GM19324 (cell line): Measurements from ENCODE around the gene CD86.
A peak's percentile ranks its signal among the peaks of the same experiment; 100 is the strongest.
"Not testable (repeated sequence)": the region's sequence is repeated elsewhere in the genome, so short reads cannot be mapped to it uniquely, and the experiment has no call there.

ENCODE experiments used
- ATAC-seq: cut with Tn5 transposase; IDR thresholded peaks from one replicate; pipeline ENCODE4 v1.9.1; 2021; ENCODE audit warnings: mild to moderate bottlenecking, moderate library complexity; ENCODE audit not compliant: unreplicated experiment, low FRiP score

CD86 gene, protein sequence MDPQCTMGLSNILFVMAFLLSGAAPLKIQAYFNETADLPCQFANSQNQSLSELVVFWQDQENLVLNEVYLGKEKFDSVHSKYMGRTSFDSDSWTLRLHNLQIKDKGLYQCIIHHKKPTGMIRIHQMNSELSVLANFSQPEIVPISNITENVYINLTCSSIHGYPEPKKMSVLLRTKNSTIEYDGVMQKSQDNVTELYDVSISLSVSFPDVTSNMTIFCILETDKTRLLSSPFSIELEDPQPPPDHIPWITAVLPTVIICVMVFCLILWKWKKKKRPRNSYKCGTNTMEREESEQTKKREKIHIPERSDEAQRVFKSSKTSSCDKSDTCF

DNA sequence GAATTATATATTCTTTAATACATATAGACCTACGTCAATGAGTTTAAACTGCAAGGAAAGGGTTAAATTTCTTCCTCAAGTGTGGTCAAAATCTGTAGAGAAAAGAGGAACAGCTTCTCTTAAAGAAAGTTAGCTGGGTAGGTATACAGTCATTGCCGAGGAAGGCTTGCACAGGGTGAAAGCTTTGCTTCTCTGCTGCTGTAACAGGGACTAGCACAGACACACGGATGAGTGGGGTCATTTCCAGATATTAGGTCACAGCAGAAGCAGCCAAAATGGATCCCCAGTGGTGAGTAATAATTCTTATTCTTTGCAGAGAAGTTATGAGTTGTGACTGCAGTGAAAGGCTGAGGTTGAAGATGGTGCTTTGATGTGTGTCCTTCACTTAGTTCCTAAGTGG lies at the start of gene CD86:
TSS of gene CD86 (plus strand) at position 148 of the 400 bp plus-strand sequence. CDS start at position 276, 128 bp downstream.
- peak; percentile 73 for ATAC-seq

DNA sequence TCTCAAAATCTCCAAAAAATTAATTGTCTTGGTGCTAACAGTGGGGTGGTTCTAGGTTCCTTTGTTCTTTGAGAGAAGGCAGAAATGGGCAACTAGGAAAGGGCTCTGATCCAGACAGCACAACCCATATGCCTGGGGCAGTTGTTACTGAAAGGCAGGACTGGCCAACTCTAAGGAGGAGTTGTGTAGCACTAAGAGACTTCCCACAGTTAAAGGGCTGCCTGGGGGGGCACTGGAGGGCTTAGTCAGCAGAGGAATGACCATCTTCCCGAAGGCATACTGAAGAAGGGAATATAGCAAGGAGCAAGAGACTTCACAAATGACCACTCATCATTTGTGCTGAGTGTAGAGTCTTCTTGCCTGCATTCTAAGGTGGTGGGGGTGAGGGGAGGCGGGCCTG lies 48.9 kb upstream of the CD86 start:
- ATAC-seq, result no peak

DNA sequence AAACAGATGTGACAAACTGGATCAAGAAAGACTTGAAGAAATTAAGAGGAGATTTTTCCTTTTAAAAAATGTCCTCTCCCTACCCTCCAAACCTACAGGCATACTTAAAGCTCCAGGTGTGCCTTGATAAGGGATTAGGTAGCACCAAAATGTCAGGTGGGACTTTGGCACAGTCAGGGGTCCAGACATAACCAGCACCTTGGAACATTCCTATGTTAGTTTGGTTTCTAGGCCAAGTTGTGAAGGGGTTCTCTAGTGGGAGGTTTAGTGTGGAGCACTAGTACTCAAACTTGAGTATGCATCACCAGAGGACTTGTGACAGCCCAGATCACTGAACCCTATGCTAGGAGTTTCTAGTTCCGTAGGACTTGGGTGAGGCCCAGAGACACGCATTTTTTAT lies 47.0 kb upstream of the CD86 start:
- ATAC-seq, result no peak

DNA sequence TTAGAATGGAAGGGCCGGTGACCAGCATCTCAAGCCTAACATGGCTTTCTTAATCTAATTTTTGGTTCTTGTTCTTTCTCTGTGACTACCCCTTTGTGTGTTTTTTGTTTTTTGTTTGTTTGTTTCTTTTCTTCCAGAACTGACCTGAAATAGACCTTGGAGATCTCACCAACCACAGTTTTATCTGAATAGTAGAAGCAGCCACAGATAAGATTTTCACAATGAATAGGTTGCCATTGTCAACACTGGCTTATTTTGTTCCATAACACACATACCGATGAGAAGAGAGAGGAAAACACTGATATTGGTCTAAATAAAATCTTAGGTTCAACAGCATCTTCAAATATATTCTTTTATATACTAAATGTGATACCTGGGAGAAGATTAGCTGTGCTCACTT lies 44.7 kb upstream of the CD86 start:
- no peak for ATAC-seq

DNA sequence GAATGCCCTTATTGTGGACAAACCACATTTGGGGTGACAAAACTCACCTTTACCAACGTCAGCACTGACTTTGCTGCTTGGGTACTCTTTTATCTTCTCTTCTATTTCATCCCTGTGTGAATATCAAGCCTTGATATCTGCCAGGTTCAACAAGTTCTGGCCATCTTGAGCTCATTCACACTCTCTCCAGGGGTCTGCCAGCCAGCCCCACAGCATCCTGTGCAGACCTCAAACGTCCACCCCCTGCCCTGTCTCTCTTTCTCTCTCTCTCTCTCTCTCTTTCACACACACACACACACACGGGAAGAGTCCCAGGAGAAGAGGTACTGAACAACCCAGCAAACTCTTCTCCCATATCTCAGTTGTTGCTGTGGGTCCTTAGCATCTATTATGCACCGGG lies 43.8 kb upstream of the CD86 start:
- no peak for ATAC-seq

DNA sequence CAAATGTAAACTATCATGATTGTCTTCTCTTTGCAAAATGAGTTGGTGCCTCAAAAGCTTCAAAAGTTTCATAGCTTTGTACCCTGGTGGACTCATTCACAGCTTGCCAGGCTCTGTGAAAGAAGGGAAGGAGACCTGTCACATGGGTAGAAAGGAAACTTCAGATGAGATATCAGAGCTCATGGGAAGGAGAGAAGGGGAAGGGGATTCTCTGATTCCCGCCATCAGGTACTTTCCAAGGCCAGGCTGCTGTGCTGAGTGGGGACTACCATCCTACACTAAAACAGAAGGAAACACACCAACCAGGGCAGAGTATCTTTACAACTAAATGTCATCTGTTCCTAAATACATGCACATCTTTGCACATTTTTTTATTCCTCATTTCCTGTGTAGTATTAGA lies 42.3 kb upstream of the CD86 start:
- ATAC-seq, result no peak

DNA sequence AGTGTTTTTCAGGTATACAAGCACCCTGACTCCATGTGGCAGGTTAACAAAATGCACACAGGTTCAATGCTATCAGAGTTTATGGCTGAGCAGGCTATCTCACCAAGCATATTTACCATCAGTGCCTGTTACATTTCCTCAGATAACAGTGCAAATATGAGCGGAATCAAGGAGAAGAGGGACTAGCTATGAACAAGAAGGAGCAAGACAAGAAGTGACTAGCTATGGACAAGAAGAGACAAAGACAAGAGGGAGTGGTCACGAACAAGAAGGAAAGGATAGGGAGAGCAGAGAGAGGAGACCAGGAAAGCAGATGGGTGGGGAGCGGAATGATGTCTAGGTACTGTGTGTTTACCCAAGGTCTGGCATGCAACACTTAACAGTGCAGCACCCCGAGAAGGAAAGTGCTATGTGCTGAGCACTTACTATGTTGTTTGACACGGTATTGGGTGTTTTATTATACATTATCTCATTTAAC lies 41.7 kb upstream of the CD86 start:
- no peak for ATAC-seq

DNA sequence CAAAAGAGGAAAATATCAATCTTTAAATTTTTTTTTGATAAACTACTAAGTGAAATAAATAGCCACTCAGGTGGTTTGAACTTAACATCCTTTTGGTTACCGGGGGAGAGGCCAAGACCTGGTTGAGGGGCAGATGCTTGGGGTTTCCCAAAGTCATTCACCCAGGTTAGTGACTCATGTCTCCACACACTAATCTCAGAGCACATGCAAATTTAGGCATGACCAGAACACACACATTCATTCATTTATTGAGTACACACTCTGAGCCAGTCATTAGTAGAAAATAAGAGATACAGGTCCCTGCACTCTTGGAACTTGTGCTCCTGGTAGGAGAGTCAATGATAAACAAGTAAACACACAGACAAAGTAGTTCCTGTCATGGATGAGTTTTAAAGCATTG lies 40.4 kb upstream of the CD86 start:
- ATAC-seq, result peak; percentile 73

DNA sequence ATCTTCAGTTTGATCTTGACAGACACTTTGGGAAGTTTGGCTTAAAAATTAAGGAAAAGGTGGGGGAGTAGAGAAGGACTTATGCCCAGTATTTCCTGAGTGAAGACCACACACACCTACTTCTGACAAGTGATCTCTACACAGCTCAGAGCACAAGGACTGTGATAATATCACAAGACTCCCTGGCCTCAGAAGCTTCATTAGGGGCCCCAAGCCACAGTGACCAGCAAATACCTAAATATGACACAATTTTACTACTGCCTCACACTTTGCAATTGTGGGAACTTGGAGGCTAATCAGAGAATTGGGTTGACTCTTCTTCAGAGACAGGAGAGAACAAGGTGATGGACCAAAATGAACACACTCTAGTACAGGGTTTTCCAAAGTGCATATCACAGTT lies 35.7 kb upstream of the CD86 start:
- ATAC-seq, result no peak

DNA sequence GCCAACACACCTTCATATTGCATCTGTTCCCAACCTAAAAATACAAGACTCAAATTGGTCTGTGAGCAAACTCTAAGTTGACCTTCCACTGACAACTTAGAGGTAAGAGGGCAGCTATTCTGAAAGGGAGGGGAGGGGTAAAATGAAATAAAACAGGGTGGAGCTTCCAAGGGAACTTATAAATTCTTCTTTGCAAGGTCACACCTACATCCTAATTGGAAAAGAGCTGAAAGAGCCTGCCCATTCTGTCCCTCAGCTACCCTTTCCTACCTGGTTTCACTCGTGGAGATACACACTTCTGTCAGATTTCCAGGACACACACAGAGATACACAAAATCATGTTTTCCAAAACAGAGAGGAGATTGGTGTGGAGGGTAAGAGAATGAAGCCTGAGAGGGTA lies 34.1 kb upstream of the CD86 start:
- no peak for ATAC-seq

DNA sequence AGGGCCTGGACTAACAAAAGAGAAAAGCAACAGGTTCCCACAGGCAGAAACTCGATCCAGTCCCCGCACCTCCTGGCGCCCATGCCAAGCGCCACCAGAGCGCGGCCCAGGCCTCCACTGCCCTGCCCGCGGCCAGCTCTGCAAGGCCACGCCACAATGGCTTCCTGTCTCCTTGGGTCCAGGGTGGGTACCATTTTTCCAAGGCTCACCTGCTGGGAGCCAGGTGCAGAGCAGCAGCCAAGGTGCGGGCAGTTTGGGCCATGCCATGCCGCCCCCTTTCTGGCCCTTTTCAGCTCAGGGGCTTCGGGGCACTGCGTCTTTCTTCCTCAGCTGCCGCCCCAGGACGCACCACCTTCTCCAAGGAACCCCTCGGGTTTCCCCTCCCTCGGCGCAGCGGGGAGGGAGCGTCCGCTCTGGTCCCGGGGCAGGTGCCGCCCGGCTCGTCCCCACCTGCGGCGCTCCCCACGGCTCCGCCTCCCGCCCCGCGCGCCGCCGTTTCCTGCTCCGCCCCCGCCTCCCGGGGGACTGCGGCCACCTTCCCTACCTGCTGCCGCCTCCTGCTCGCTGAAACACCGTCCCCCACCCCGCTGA lies 33.3 kb upstream of the CD86 start, which contains the start of gene ILDR1:
TSS of gene ILDR1 (minus strand) at position 437 of the 591 bp plus-strand sequence. CDS start at position 267, 170 bp downstream.
- ATAC-seq, result no peak

DNA sequence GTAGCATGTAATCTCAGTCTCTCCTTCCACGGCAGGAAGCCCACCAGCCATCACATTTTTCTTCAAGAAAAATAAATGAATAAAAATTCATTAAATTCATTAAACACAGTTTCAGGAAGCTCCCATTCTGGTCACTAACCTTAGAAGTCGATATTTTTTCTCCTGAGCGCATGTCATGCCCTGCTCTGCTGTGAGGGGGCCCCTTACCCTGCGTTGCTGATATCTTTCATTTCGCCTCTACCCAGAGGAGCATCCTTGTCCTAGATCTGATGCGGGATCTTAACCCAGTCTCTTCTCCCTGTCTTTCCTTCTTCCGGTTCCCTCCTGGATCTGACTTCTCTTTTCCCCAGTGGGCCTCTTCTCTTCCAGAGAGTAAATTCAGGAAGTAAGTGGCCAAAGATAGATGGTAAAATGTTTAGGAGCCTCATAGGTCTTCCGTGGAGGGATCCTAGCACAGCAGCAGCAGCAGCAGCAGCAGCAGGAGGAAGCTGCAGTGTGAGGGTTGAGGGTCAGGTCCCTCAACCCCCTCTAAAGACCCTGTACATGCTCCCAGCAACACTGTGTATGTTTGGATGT lies 31.7 kb upstream of the CD86 start:
- no peak for ATAC-seq

DNA sequence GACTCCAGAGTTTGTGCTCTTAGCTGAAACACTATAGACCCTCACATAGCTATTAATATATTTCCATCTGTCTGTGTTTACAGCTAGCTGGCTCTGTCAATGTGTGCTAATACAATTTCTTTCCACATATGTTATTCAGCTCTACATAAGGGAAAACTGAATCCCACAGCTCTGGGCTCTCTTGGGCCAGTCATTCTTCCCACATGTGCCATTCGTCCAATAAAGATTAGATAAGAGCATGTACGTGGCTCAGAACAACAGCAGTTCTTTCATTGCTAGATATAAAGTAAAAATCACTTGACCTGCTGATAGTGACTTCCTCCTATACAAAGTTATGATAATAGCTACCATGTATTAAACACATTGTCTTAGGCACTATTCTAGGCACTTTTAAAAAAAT lies 30.4 kb upstream of the CD86 start:
- ATAC-seq, result no peak

DNA sequence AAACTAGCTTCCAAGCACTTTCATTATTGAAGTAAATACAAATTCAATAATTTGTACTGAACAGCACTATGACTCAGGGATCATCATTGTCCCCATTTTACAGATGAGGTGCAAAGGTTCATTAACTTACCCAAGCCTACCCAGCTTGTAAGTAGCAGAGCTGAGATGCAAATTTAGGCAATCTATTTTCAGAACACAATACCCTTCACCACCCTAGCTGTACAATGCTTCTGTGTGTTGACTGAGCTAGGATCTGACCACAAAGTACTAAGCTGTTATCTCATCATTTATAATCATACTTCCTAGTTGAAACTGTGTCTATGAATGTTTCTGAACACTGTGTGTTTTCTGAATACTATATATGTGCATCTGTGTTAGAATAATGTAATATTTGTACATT lies 29.9 kb upstream of the CD86 start:
- ATAC-seq, result peak; percentile 90

DNA sequence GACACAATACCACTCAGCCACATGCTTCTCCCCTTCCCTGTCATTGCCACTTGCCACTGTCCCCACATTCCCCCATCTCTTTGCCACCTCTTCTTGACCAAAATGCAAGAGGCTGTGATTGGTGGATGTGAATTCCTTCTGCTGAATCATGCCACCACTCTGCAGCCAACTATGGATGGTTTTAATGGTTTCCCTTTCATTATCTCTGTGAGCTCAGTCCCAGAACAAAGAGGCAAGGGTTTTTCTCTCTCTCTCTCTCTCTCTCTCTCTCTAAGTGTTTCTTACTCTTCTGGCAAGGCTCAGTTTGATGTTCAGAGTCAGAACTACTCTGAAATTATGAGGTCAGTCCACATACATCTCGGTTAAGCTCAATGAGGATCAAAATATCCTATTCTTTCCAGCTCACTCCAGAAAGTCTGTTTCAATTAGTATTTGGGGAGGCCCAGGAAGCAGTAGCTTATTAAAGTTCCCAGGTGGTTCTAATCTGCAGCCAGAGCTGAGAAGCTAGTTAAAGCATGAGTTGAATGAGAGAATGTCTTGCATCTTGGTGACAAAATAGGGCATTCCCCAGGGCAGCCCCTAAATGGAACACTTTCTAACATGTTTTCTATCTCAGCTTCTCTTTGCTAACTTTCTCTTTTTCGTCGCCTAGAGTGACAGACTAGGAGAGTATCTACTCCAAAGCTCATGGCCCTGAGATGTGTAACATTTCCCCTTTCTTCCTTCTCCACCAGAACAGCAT lies 24.6 kb upstream of the CD86 start:
- no peak for ATAC-seq

DNA sequence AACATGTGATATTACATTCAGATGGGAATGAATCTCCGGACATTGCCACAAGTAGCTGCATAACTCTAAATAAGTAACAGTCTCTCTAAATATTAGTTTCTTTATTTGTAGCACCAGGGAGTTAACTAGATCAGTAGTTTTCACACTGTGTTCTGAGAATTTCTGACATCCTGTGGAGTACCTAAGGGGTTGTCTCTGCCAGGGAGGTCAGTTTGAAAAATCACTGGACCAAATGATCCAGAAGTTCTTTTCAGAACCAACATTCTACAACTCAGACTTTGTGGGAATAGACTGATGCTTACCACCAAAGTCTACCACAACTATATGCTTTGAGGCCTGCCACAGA lies 24.1 kb upstream of the CD86 start:
- ATAC-seq, result no peak

DNA sequence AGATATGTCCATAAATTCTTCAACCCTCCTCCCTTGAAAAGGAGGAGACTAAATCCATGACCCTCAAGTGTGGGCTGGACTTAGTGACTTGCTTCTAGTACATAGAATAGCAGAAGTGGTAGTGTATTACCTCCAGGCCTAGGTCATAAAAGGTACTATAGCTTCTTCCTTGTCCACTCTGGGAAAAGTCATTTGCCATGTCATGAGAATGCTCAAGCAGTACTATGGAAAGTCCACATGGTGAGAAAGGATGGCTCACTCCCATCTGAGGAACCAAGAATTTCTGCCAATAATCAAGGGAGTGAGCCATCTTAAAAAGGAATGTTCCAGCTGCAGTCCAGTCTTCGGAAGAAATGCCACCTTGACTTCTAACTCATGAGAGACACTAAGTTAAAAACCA lies 22.6 kb upstream of the CD86 start:
- no peak for ATAC-seq

DNA sequence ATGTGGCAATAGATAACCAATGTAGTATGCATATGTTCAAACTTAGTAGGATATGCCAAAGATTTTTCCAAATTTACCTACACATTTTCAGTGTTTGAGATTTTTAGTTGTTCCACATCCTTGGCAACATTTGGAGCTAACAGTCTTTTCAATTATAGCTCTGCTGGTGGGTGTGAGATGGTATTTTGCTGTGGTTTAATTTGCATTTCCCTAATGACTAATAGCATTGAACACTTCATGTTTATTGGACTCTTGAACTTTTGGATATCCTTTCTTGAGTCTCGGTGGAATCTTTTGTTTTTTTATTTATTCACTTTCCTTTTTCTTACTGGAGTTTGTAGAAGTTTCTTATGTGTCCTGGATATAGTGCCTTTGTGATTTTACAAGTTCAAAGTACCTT lies 22.1 kb upstream of the CD86 start:
- no peak for ATAC-seq

DNA sequence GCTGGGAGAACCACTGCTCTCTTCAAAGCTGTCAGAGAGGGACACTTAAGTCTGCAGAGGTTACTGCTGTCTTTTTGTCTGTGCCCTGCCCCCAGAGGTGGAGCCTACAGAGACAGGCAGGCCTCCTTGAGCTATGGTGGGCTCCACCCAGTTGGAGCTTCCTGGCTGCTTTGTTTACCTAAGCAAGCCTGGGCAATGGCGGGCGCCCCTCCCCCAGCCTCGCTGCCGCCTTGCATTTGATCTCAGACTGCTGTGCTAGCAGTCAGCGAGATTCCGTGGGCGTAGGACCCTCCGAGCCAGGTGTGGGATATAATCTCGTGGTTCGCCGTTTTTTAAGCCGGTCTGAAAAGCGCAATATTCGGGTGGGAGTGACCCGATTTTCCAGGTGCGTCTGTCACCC lies 7.9 kb upstream of the CD86 start:
- ATAC-seq, result not testable (repeated sequence)

DNA sequence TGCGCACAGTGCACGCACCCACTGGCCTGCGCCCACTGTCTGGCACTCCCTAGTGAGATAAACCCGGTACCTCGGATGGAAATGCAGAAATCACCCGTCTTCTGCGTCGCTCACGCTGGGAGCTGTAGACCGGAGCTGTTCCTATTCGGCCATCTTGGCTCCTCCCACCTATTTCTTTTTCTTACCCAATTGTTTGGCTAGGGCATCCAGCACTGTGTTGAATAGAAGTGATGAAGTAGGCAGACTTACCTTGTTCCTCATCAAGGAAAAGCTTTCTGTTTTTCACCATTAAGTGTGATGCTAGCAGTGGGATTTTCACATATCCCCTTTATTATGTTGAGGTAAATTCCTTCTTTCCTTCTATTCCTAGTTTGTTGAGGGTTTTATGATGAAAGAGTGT lies 7.4 kb upstream of the CD86 start:
- ATAC-seq, result not testable (repeated sequence)

DNA sequence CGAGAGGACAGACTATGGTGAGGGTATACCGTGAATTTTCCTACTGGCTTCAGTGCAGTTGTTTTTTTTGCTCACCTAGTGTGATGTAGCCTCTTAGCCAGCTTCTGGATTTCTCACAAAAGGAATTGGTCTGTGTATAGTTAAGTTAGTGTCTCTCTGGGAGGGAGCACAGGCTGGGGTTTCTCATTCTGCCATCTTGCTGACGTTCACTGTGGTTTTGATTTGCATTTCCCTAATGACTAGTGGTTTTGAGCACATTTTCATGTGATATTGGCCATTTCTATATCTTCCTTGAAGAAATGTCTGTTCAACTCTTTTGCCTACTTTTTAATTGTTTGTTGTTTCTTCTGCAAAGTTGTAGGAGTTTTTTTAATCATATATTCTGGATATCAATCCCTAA lies 2.2 kb upstream of the CD86 start:
- peak; percentile 44 for ATAC-seq
